Astrocyte (in vitro differentiated cells and primary cell): ENCODE results near the gene MOV10L1. TPM values are rescaled to one million over a fixed set of nuclear protein-coding genes. Genes with fewer than 3 reads are reported as not detected.

ENCODE experiments used
- DNase-seq: peaks from one replicate; pipeline ENCODE4 v3.0.0-alpha.2; 2010; ENCODE audit warnings: low read depth
- FAIRE-seq: peaks from 2 replicates; lab custom pipeline; 2011; peaks lifted over from hg19 to GRCh38; lab: Jason Lieb, UNC
- H2AFZ ChIP-seq: 2 replicates; pipeline ENCODE4 v1.6.0; 2012; ENCODE audit warnings: low read depth, low read length, inconsistent platforms
- H3K27ac ChIP-seq: 2 replicates; pipeline ENCODE4 v1.5.1; 2011; ENCODE audit warnings: low read depth, low read length, inconsistent platforms
- H3K27me3 ChIP-seq: 2 replicates; pipeline ENCODE4 v1.6.0; 2011; ENCODE audit warnings: low read length, inconsistent platforms; ENCODE audit not compliant: insufficient read depth
- H3K36me3 ChIP-seq: 2 replicates; pipeline ENCODE4 v1.5.1; 2011; ENCODE audit warnings: low read length, inconsistent platforms; ENCODE audit not compliant: insufficient read depth
- H3K4me1 ChIP-seq: 2 replicates; pipeline ENCODE4 v1.5.1; 2011; ENCODE audit warnings: low read length, inconsistent platforms; ENCODE audit not compliant: insufficient read depth
- H3K4me2 ChIP-seq: 2 replicates; pipeline ENCODE4 v1.6.0; 2012; ENCODE audit warnings: low read length, inconsistent platforms
- H3K4me3 ChIP-seq: 2 replicates; pipeline ENCODE4 v1.5.1; 2011; ENCODE audit warnings: low read depth, mild to moderate bottlenecking, low read length, inconsistent platforms; ENCODE audit not compliant: insufficient read depth
- H3K79me2 ChIP-seq: 2 replicates; pipeline ENCODE4 v1.6.0; 2012; ENCODE audit warnings: mild to moderate bottlenecking, low read length, inconsistent platforms; ENCODE audit not compliant: insufficient read depth
- H3K9ac ChIP-seq: 2 replicates; pipeline ENCODE4 v1.6.0; 2012; ENCODE audit warnings: mild to moderate bottlenecking, low read length, inconsistent platforms
- H3K9me3 ChIP-seq: 2 replicates; pipeline ENCODE4 v1.5.1; 2012; ENCODE audit warnings: low read depth, mild to moderate bottlenecking, low read length, inconsistent platforms; ENCODE audit not compliant: insufficient read depth
- H4K20me1 ChIP-seq: 2 replicates; pipeline ENCODE4 v1.6.0; 2012; ENCODE audit warnings: low read length, inconsistent platforms; ENCODE audit not compliant: insufficient read depth
- H3K27ac Mint-ChIP-seq: one replicate; pipeline ENCODE4 v1.8.0; 2021; ENCODE audit warnings: mild to moderate bottlenecking, mixed read lengths; ENCODE audit not compliant: unreplicated experiment
- H3K27me3 Mint-ChIP-seq: one replicate; pipeline ENCODE4 v1.8.0; 2021; ENCODE audit warnings: low read depth, mixed read lengths; ENCODE audit not compliant: unreplicated experiment
- H3K36me3 Mint-ChIP-seq: one replicate; pipeline ENCODE4 v1.8.0; 2021; ENCODE audit warnings: low read depth, mixed read lengths; ENCODE audit not compliant: unreplicated experiment
- H3K4me1 Mint-ChIP-seq: one replicate; pipeline ENCODE4 v1.8.0; 2021; ENCODE audit warnings: low read depth, mixed read lengths; ENCODE audit not compliant: unreplicated experiment
- H3K4me3 Mint-ChIP-seq: one replicate; pipeline ENCODE4 v1.8.0; 2021; ENCODE audit warnings: mild to moderate bottlenecking, moderate library complexity, mixed read lengths; ENCODE audit not compliant: unreplicated experiment
- H3K9me3 Mint-ChIP-seq: one replicate; pipeline ENCODE4 v1.8.0; 2021; ENCODE audit warnings: mild to moderate bottlenecking, mixed read lengths; ENCODE audit not compliant: unreplicated experiment
- EZH2 ChIP-seq: IDR thresholded peaks from 2 replicates; pipeline ENCODE4 v1.6.1; 2012; ENCODE audit warnings: mild to moderate bottlenecking, low read length, inconsistent platforms; ENCODE audit not compliant: insufficient read depth
- total RNA-seq: library from RNA; stranded (reverse); gene quantifications from 2 replicates; pipeline ENCODE4 v1.2.1, GENCODE V29; 2021
- TF ChIP-seq, protein P1 (sequence below): IDR thresholded peaks from 2 replicates; pipeline ENCODE4 v1.5.1; 2011; ENCODE audit warnings: low read depth, mild to moderate bottlenecking, inconsistent platforms, low read length, moderate library complexity; ENCODE audit not compliant: insufficient read depth

MOV10L1 gene
- total RNA-seq, 1 donor from 2014 or later: 0.61 TPM

DNA sequence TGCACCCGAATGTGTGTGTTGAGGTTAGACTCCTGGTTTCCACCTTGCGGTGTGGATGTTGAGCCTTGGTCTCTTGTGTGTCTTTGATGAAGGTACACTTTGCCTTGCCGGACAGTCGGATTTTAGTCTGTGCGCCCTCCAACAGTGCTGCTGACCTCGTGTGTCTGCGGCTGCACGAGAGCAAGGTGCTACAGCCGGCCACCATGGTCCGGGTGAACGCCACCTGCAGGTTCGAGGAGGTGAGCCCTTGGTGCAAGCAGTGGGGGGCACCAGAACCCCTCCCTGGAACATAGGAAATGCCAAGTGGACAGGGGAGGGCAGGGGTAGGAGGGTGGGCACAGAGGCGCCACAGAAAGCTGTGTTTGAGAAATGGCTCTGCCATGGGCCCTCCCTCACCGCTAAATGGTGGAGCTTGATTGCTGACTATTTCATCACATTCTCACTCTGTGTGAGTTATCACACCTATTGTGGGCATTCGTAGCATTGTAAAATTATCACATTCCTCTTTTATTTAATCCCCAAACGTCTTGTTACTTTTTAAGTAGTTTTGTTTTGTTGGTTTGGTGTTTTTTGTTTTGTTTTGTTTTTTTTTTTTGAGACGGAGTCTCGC is 54.3 kb downstream of the MOV10L1 start:
- Histone ChIP-seq H3K79me2 (no peaks in the 10 kb centered on the region), H3K4me2 (no peak overlapping the region), H3K4me3 (no peak overlapping the region), H3K36me3 (no peaks in the 10 kb centered on the region), H3K27ac (no peak overlapping the region), H2AFZ (no peak overlapping the region), H3K4me1 (peaks cover 3% of the 10 kb centered on the region), H3K27me3 (no peaks in the 10 kb centered on the region), H3K9me3 (no peaks in the 10 kb centered on the region), H4K20me1 (no peaks in the 10 kb centered on the region), H3K9ac (no peak overlapping the region)
- Mint-ChIP-seq H3K9me3 (no peaks in the 10 kb centered on the region), H3K27ac (no peak overlapping the region), H3K4me3 (no peak overlapping the region), H3K36me3 (no peaks in the 10 kb centered on the region), H3K4me1 (peaks cover 2% of the 10 kb centered on the region), H3K27me3 (peaks cover 12% of the 10 kb centered on the region)
- FAIRE-seq (no peak), DNase-seq (no peak)
- no peak for TF ChIP-seq EZH2
- TF ChIP-seq, protein P1, sequence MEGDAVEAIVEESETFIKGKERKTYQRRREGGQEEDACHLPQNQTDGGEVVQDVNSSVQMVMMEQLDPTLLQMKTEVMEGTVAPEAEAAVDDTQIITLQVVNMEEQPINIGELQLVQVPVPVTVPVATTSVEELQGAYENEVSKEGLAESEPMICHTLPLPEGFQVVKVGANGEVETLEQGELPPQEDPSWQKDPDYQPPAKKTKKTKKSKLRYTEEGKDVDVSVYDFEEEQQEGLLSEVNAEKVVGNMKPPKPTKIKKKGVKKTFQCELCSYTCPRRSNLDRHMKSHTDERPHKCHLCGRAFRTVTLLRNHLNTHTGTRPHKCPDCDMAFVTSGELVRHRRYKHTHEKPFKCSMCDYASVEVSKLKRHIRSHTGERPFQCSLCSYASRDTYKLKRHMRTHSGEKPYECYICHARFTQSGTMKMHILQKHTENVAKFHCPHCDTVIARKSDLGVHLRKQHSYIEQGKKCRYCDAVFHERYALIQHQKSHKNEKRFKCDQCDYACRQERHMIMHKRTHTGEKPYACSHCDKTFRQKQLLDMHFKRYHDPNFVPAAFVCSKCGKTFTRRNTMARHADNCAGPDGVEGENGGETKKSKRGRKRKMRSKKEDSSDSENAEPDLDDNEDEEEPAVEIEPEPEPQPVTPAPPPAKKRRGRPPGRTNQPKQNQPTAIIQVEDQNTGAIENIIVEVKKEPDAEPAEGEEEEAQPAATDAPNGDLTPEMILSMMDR: no peak

DNA sequence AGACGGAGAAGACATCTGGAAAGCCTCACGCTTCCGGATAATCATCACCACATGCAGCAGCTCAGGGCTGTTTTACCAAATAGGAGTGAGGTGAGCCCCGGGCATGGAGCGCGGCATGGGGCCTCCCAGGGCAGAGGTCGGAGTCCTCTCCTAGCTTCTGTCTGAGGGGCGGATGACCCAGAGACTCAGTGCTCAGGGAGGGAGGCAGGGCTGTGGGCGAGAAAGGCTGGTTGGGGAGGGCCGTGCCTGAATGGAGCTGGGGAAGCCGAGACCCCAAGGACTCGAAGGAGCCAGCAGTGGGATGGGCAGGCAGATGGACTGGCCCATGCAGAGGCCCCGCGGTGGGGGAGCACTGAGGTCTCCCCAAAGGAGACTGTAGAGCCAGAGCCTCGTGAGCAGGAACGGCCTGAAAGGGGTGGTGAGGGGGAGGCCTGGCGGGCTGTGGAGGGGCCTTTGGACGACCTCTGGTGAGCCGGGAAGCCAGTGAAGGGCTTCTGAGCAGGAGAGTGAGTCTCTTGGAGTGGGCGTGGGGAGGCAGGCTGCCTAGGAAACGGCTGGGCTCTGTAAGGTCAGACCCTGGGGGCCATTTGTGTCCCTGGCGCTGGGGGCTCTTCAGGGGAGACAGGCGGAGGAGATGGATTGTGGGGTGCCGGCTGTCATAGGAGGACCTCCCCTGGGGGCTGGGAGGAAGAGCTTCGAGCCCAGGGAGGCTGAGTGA is 56.1 kb downstream of the MOV10L1 start:
- H3K4me1 Mint-ChIP-seq: peaks cover 6% of the 10 kb centered on the region
- Histone ChIP-seq H4K20me1 (peaks cover 2% of the 10 kb centered on the region), H3K27me3 (no peaks in the 10 kb centered on the region), H2AFZ (no peak overlapping the region), H3K4me3 (no peak overlapping the region), H3K36me3 (no peaks in the 10 kb centered on the region), H3K27ac (no peak overlapping the region), H3K9ac (no peak overlapping the region), H3K4me1 (peaks cover 5% of the 10 kb centered on the region), H3K9me3 (no peaks in the 10 kb centered on the region), H3K79me2 (no peaks in the 10 kb centered on the region), H3K4me2 (no peak overlapping the region)
- no peak overlapping the region for H3K4me3 Mint-ChIP-seq
- TF ChIP-seq EZH2: no peak
- TF ChIP-seq, protein P1: no peak
- H3K27me3 Mint-ChIP-seq: peaks cover 13% of the 10 kb centered on the region
- FAIRE-seq: no peak
- H3K9me3 Mint-ChIP-seq: no peaks in the 10 kb centered on the region
- H3K27ac Mint-ChIP-seq: no peak overlapping the region
- no peak for DNase-seq
- no peaks in the 10 kb centered on the region for H3K36me3 Mint-ChIP-seq
